ENCODE data around the gene IMMP2L. TPM values are rescaled to one million over a fixed set of nuclear protein-coding genes. Genes with fewer than 3 reads are reported as not detected.

Gene IMMP2L
- total and polyA plus RNA-seq, 2 donors (not counting 3 experiments of a cell fraction or from before 2014, with no cell fraction given), result 9.9 to 11.8 TPM

DNA sequence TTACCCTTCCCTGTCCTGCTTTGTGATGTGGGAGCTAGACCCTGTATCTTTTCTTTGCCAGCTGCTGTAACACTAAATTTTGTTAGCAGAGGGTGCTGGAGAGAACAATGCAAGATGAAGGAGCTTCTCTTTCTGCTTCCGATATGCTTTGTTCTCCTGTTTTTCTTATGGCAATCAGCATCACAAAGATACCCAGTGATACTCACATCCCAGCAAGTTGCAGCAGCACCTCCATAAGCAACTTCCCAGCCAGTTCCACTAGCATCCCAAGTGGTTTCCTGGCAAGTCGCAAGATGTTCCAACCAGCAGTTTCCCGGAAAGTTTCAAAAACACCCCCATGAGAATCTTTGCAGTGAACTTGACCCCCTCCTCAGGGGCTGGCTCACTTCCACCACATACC lies 148.6 kb downstream of the IMMP2L start:
- intact Hi-C loops (cut with micrococcal nuclease) (no loop called here), dilution Hi-C loops (cut with MboI; ENCODE audit: extremely low pct_ligation_motif_present, low sequenced_read_pairs) (no loop called here)
- BruUV-seq (replicated peaks), result no TSS peak

DNA sequence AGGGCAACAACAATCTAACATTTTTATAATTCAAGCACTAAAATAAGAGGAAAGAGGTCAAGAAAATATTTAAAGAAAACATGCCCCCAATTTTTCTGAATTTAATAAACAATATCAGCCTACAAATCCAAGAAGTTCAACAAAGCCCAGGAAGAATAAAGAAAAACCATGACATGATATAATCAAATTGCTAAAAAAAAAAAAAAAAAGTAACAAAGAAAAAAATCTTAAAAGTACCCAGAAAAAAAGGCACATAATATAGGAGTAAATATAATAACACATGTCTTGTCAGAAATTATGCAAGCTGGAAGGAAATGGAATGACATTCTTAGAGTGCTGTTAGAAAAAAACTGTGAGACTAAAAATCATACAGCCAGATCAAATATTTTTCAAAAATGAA lies 151.4 kb downstream of the IMMP2L start:
- Histone ChIP-seq H3K27ac (ENCODE audit: insufficient read depth, low read depth, low read length) (no peak overlapping the region), H3K9me3 (replicated peaks; ENCODE audit: control insufficient read depth, insufficient read depth, low read length) (no peaks in the 10 kb centered on the region), H3K4me1 (ENCODE audit: control insufficient read depth, extremely low read depth, insufficient read depth, low read length) (no peaks in the 10 kb centered on the region), H3K4me2 (ENCODE audit: insufficient read depth, low read length) (no peak overlapping the region), H3K79me2 (ENCODE audit: control insufficient read depth, insufficient read depth, low read length) (no peaks in the 10 kb centered on the region), H2AFZ (ENCODE audit: low read depth, low read length) (no peak overlapping the region), H3K9me1 (replicated peaks; ENCODE audit: control insufficient read depth, extremely low read depth, insufficient read depth, low read length) (no peaks in the 10 kb centered on the region), H3K4me3 (replicated peaks in 1 of 3; ENCODE audit: insufficient read depth in 1 of 3, low read depth in 1 of 3, low read length in 3 of 3) (no peak overlapping the region), H3K9ac (replicated peaks; ENCODE audit: extremely low read depth, insufficient read depth, low read length) (no peak overlapping the region), H3K27me3 (ENCODE audit: control insufficient read depth in 2 of 2, insufficient read depth in 2 of 2, low read length in 2 of 2) (no peaks in the 10 kb centered on the region), H4K20me1 (replicated peaks; ENCODE audit: control insufficient read depth, extremely low read depth, insufficient read depth, low read length) (no peaks in the 10 kb centered on the region), H3K36me3 (ENCODE audit: control insufficient read depth in 2 of 2, extremely low read depth in 1 of 2, insufficient read depth in 2 of 2, low read length in 2 of 2) (no peaks in the 10 kb centered on the region)
- intact Hi-C loops (cut with micrococcal nuclease), result no loop called here
- CTCF ChIA-PET, result no interaction called here
- no peak for FAIRE-seq
- TF ChIP-seq POLR2A (IDR thresholded peaks at IDR 0.05; ENCODE audit: low read depth, low read length) (no peak), POLR2AphosphoS5 (IDR thresholded peaks at IDR 0.05; ENCODE audit: insufficient read depth, low read depth, low read length) (no peak), FOS (IDR thresholded peaks at IDR 0.05; ENCODE audit: borderline replicate concordance, insufficient read depth, low read length) (no peak), EZH2 (IDR thresholded peaks at IDR 0.05; ENCODE audit: borderline replicate concordance, low read depth, low read length, severe bottlenecking) (no peak), JUN (IDR thresholded peaks at IDR 0.05; ENCODE audit: borderline replicate concordance, insufficient read depth, insufficient read length, low read depth) (no peak), GATA2 (IDR thresholded peaks at IDR 0.05; ENCODE audit: insufficient read depth, insufficient read length, low read depth, low read length) (no peak), MYC (IDR thresholded peaks at IDR 0.05; ENCODE audit: low read depth, low read length) (no peak)
- TF ChIP-seq, protein P1, sequence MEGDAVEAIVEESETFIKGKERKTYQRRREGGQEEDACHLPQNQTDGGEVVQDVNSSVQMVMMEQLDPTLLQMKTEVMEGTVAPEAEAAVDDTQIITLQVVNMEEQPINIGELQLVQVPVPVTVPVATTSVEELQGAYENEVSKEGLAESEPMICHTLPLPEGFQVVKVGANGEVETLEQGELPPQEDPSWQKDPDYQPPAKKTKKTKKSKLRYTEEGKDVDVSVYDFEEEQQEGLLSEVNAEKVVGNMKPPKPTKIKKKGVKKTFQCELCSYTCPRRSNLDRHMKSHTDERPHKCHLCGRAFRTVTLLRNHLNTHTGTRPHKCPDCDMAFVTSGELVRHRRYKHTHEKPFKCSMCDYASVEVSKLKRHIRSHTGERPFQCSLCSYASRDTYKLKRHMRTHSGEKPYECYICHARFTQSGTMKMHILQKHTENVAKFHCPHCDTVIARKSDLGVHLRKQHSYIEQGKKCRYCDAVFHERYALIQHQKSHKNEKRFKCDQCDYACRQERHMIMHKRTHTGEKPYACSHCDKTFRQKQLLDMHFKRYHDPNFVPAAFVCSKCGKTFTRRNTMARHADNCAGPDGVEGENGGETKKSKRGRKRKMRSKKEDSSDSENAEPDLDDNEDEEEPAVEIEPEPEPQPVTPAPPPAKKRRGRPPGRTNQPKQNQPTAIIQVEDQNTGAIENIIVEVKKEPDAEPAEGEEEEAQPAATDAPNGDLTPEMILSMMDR (IDR thresholded peaks at IDR 0.05; ENCODE audit: extremely low read depth in 1 of 2, insufficient read depth in 1 of 2, low read depth in 1 of 2, low read length in 2 of 2), result no peak
- TF ChIP-seq, protein P2, sequence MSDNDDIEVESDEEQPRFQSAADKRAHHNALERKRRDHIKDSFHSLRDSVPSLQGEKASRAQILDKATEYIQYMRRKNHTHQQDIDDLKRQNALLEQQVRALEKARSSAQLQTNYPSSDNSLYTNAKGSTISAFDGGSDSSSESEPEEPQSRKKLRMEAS (IDR thresholded peaks at IDR 0.05; ENCODE audit: insufficient read depth, insufficient read length), result no peak
- no TSS peak for BruUV-seq (replicated peaks)
- POLR2A ChIA-PET, result no interaction called here
- dilution Hi-C loops (cut with MboI; ENCODE audit: extremely low pct_ligation_motif_present, low sequenced_read_pairs), result no loop called here
- DNase-seq (ENCODE audit: low read depth, low spot score), result no peak

More for the DNA sequence above, 148.6 kb downstream of the IMMP2L start:
- Histone ChIP-seq H3K36me3 (ENCODE audit: control insufficient read depth in 2 of 2, extremely low read depth in 1 of 2, insufficient read depth in 2 of 2, low read length in 2 of 2) (no peaks in the 10 kb centered on the region), H3K9me1 (replicated peaks; ENCODE audit: control insufficient read depth, extremely low read depth, insufficient read depth, low read length) (no peaks in the 10 kb centered on the region), H3K27me3 (ENCODE audit: control insufficient read depth in 2 of 2, insufficient read depth in 2 of 2, low read length in 2 of 2) (no peaks in the 10 kb centered on the region), H3K27ac (ENCODE audit: insufficient read depth, low read depth, low read length) (no peak overlapping the region), H2AFZ (ENCODE audit: low read depth, low read length) (no peak overlapping the region), H3K79me2 (ENCODE audit: control insufficient read depth, insufficient read depth, low read length) (no peaks in the 10 kb centered on the region), H4K20me1 (replicated peaks; ENCODE audit: control insufficient read depth, extremely low read depth, insufficient read depth, low read length) (no peaks in the 10 kb centered on the region), H3K9ac (replicated peaks; ENCODE audit: extremely low read depth, insufficient read depth, low read length) (no peak overlapping the region), H3K9me3 (replicated peaks; ENCODE audit: control insufficient read depth, insufficient read depth, low read length) (no peaks in the 10 kb centered on the region), H3K4me1 (ENCODE audit: control insufficient read depth, extremely low read depth, insufficient read depth, low read length) (no peaks in the 10 kb centered on the region), H3K4me2 (ENCODE audit: insufficient read depth, low read length) (no peak overlapping the region), H3K4me3 (replicated peaks in 1 of 3; ENCODE audit: insufficient read depth in 1 of 3, low read depth in 1 of 3, low read length in 3 of 3) (no peak overlapping the region)
- TF ChIP-seq JUN (IDR thresholded peaks at IDR 0.05; ENCODE audit: borderline replicate concordance, insufficient read depth, insufficient read length, low read depth) (no peak), POLR2AphosphoS5 (IDR thresholded peaks at IDR 0.05; ENCODE audit: insufficient read depth, low read depth, low read length) (no peak)
- TF ChIP-seq, protein P1 (IDR thresholded peaks at IDR 0.05; ENCODE audit: extremely low read depth in 1 of 2, insufficient read depth in 1 of 2, low read depth in 1 of 2, low read length in 2 of 2), result no peak
- ChIA-PET CTCF (no interaction called here), POLR2A (no interaction called here)
- no peak for DNase-seq (ENCODE audit: low read depth, low spot score)
- no peak for FAIRE-seq
